ENCODE results near the gene PCDH1. TPM values are rescaled to one million over a fixed set of nuclear protein-coding genes. Genes with fewer than 3 reads are reported as not detected.
A peak's percentile ranks its signal among the peaks of the same experiment; 100 is the strongest.

PCDH1 gene
- total and polyA plus RNA-seq, 2 of the 8 experiments (the other 6 are each of a cell fraction or from before 2014, with no cell fraction given) = 101 to 102 TPM

DNA sequence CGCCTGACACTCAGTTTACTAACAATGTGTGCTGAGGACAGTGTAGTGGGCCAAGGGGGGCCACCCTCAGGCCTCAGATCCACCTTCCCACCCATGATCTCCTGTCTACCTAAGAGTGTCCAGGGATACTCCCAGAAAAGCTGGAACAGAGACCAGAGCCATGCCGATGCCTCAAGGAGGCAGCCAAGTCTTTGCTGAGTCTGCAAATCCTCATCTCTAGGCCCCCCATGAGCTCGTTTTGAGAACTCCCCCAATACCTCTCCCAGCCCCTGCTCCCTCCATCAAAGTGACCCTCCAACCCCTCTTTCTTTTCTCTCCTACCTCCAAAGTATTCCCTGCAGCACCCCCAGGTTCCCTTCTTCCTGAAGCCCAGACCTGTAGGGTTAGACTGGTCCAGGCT lies 53.5 kb downstream of the PCDH1 start:
- H4K20me1 ChIP-seq (replicated peaks in 1 of 2; ENCODE audit: control insufficient read depth in 1 of 2, insufficient read depth in 2 of 2, low read length in 2 of 2) = no peaks in the 10 kb centered on the region
- H3K79me2 ChIP-seq (ENCODE audit: control insufficient read depth in 1 of 2, insufficient read depth in 2 of 2, low read length in 2 of 2) = no peaks in the 10 kb centered on the region
- WGBS, 2 experiments (ENCODE audit: extremely low coverage in 1 of 2, insufficient coverage in 1 of 2, insufficient read length in 1 of 2, insufficient replicate concordance in 2 of 2, low coverage in 1 of 2, low lambda C conversion rate in 2 of 2, missing lambda C conversion rate in 1 of 2) = 74% methylated on average over 3 of the region's 3 CpGs; no CpG with 5 or more reads in 1 of the 2 experiments
- no peak overlapping the region for H3K23ac ChIP-seq (ENCODE audit: insufficient read length)
- no peak overlapping the region for H3K4ac ChIP-seq (replicated peaks; ENCODE audit: insufficient read length, low read depth, low read length)
- no peak overlapping the region for H2AFZ ChIP-seq (ENCODE audit: low read length)
- H2BK20ac ChIP-seq (ENCODE audit: low read length) = peak overlapping the region; percentile 23; the same call in 1 of the 2 replicates
- no peak overlapping the region; a peak in 1 of 4 replicates for H3K4me2 ChIP-seq (ENCODE audit: insufficient read depth in 1 of 2, low read depth in 2 of 2, low read length in 2 of 2)
- peak overlapping the region; percentile 55; the same call in 1 of the 2 replicates for H3K18ac ChIP-seq (ENCODE audit: extremely low read depth, low read length)
- ChIA-PET POLR2A (ENCODE audit: partially characterized antibody) (interaction anchor here (0.9 to 14.8 kb wide), 6 partner anchors 8 to 132 kb away, joined by 3 to 160 read pairs (median 19); partner anchors contain the start of gene PCDH1), CTCF (ENCODE audit: partially characterized antibody) (interaction anchor here (0.6 to 14.3 kb wide), 32 partner anchors 9 to 437 kb away, joined by 3 to 232 read pairs (median 4); partner anchors contain the start of genes PCDH1, PCDH12, PCDHGB4 and RNF14)
- no peak overlapping the region for H4K5ac ChIP-seq (ENCODE audit: insufficient read length, low read depth, low read length)
- H4K91ac ChIP-seq (replicated peaks; ENCODE audit: insufficient read length, low read length) = no peak overlapping the region
- no peak overlapping the region for H2BK15ac ChIP-seq (ENCODE audit: low read length)
- no peaks in the 10 kb centered on the region for H3K36me3 ChIP-seq (ENCODE audit: control insufficient read depth in 2 of 4, insufficient read depth in 4 of 4, low read length in 3 of 4)
- H3K4me1 ChIP-seq (replicated peaks in 1 of 4; ENCODE audit: control insufficient read depth in 3 of 4, insufficient read depth in 4 of 4, low read length in 3 of 4) = peaks cover 13 to 26% (median 16%) of the 10 kb centered on the region in 4 experiments
- no peak overlapping the region for H3K4me3 ChIP-seq (ENCODE audit: extremely low read depth in 1 of 4, insufficient read depth in 2 of 4, low read depth in 3 of 4, low read length in 4 of 4)
- no peak overlapping the region for H3K56ac ChIP-seq (replicated peaks; ENCODE audit: insufficient read length, low read depth, low read length)
- H2BK12ac ChIP-seq (ENCODE audit: low read depth, low read length) = peak overlapping the region; percentile 78; the same call in 1 of the 2 replicates
- no peaks in the 10 kb centered on the region for H3K9me3 ChIP-seq (ENCODE audit: insufficient read depth in 2 of 2, low read depth in 1 of 2, low read length in 1 of 2)
- H2AK5ac ChIP-seq (ENCODE audit: low read depth, low read length) = no peak overlapping the region
- H2BK120ac ChIP-seq (replicated peaks; ENCODE audit: low read depth, low read length) = no peak overlapping the region
- no peaks in the 10 kb centered on the region for H3K27me3 ChIP-seq (replicated peaks in 1 of 4; ENCODE audit: control insufficient read depth in 3 of 4, extremely low read depth in 1 of 4, insufficient read depth in 3 of 4, low read length in 3 of 4)
- FAIRE-seq (no peak), DNase-seq (ENCODE audit: low read depth in 1 of 2, low spot score in 2 of 2) (no peak)
- H3K79me1 ChIP-seq (ENCODE audit: low read depth, low read length) = no peaks in the 10 kb centered on the region
- H3K27ac ChIP-seq (ENCODE audit: low read depth, low read length) = no peak overlapping the region
- no peaks in the 10 kb centered on the region for H3K23me2 ChIP-seq (ENCODE audit: low read depth, low read length)
- no peak overlapping the region for H4K8ac ChIP-seq (ENCODE audit: extremely low read depth, insufficient read depth, low read length)
- H2BK5ac ChIP-seq (ENCODE audit: low read depth, low read length) = 0 out of 2 replicates have a peak overlapping the region, but pooled peaks have one; percentile 62
- no peak overlapping the region for H3K14ac ChIP-seq (ENCODE audit: insufficient read length)
- H3K9ac ChIP-seq (replicated peaks in 1 of 4; ENCODE audit: extremely low read depth in 1 of 4, low read depth in 3 of 4, low read length in 3 of 4) = no peak overlapping the region
- TF ChIP-seq MAFK (IDR thresholded peaks at IDR 0.05; ENCODE audit: low read depth, low read length) = peak; percentile 73

Measured in H1 (cell line).